ENCODE results near the gene SULT1C3. TPM values are rescaled to one million over a fixed set of nuclear protein-coding genes. Genes with fewer than 3 reads are reported as not detected.

SULT1C3 gene
- total RNA-seq, 2 donors from 2014 or later, result not detected

- TF ChIP-seq CTCF (IDR thresholded peaks at IDR 0.05) (no peak), POLR2A (IDR thresholded peaks at IDR 0.05) (no peak)
- DNase-seq (no peak), ATAC-seq (no peak)
- no peaks in the 10 kb centered on the region for H3K9me3 ChIP-seq
- no peaks in the 10 kb centered on the region for H3K27me3 ChIP-seq
- intact Hi-C loops (cut with DNase I), result no loop called here
- no peak overlapping the region for H3K4me3 ChIP-seq
- H3K4me1 ChIP-seq, result no peaks in the 10 kb centered on the region
- no peak overlapping the region for H3K27ac ChIP-seq
- 74 to 82% methylated on average over 2 of the region's 2 CpGs for WGBS, 2 donors
- H3K36me3 ChIP-seq (replicated peaks in 1 of 2; ENCODE audit: insufficient read depth in 1 of 2, low read depth in 2 of 2), result no peaks in the 10 kb centered on the region
These were observed 5.1 kb downstream of the SULT1C3 start for GRCh38 chr2:108244667-108245414.

GRCh38 chr2:108253106-108253505 is 13.3 kb downstream of the SULT1C3 start:
- Histone ChIP-seq H3K9me3 (no peaks in the 10 kb centered on the region), H3K27me3 (no peaks in the 10 kb centered on the region), H3K36me3 (replicated peaks in 1 of 2; ENCODE audit: insufficient read depth in 1 of 2, low read depth in 2 of 2) (no peaks in the 10 kb centered on the region), H3K4me3 (no peak overlapping the region), H3K27ac (no peak overlapping the region), H3K4me1 (no peaks in the 10 kb centered on the region)
- no peak for ATAC-seq
- 8 to 17% methylated on average over 1 of the region's 1 CpG for WGBS, 2 donors
- intact Hi-C loops (cut with DNase I), result no loop called here
- DNase-seq, result no peak
- TF ChIP-seq CTCF (IDR thresholded peaks at IDR 0.05) (no peak), POLR2A (IDR thresholded peaks at IDR 0.05) (no peak)

GRCh38 chr2:108257757-108258331 is 18.1 kb downstream of the SULT1C3 start:
- Histone ChIP-seq H3K27ac (no peak overlapping the region), H3K4me1 (no peaks in the 10 kb centered on the region), H3K4me3 (no peak overlapping the region), H3K27me3 (no peaks in the 10 kb centered on the region), H3K9me3 (no peaks in the 10 kb centered on the region), H3K36me3 (replicated peaks in 1 of 2; ENCODE audit: insufficient read depth in 1 of 2, low read depth in 2 of 2) (no peaks in the 10 kb centered on the region)
- 54% methylated on average over 3 of the region's 3 CpGs for WGBS, 2 donors
- no peak for TF ChIP-seq CTCF (IDR thresholded peaks at IDR 0.05)
- no peak for TF ChIP-seq POLR2A (IDR thresholded peaks at IDR 0.05)
- no peak for DNase-seq
- intact Hi-C loops (cut with DNase I), result no loop called here
- ATAC-seq, result no peak

- no peak for TF ChIP-seq CTCF (IDR thresholded peaks at IDR 0.05)
- TF ChIP-seq POLR2A (IDR thresholded peaks at IDR 0.05), result no peak
- Histone ChIP-seq H3K27ac (no peak overlapping the region), H3K4me3 (no peak overlapping the region), H3K4me1 (no peaks in the 10 kb centered on the region), H3K9me3 (no peaks in the 10 kb centered on the region), H3K36me3 (replicated peaks in 1 of 2; ENCODE audit: insufficient read depth in 1 of 2, low read depth in 2 of 2) (no peaks in the 10 kb centered on the region), H3K27me3 (no peaks in the 10 kb centered on the region)
- ATAC-seq, result no peak
- intact Hi-C loops (cut with DNase I), result no loop called here
- WGBS, 2 donors, result 47 to 56% methylated on average over 1 of the region's 1 CpG
- no peak for DNase-seq
These were observed 21.0 kb downstream of the SULT1C3 start for GRCh38 chr2:108260773-108261172.

GRCh38 chr2:108262036-108262435 is 22.3 kb downstream of the SULT1C3 start:
- WGBS, 2 donors, result 59 to 63% methylated on average over 1 of the region's 1 CpG
- Histone ChIP-seq H3K9me3 (no peaks in the 10 kb centered on the region), H3K27ac (no peak overlapping the region), H3K4me3 (no peak overlapping the region), H3K27me3 (no peaks in the 10 kb centered on the region), H3K36me3 (replicated peaks in 1 of 2; ENCODE audit: insufficient read depth in 1 of 2, low read depth in 2 of 2) (no peaks in the 10 kb centered on the region), H3K4me1 (peaks cover 2% of the 10 kb centered on the region)
- intact Hi-C loops (cut with DNase I), result no loop called here
- TF ChIP-seq POLR2A (IDR thresholded peaks at IDR 0.05) (no peak), CTCF (IDR thresholded peaks at IDR 0.05) (no peak)
- DNase-seq, result no peak
- no peak for ATAC-seq
